ENCODE measurements around the gene BCAS3.

Gene BCAS3

DNA sequence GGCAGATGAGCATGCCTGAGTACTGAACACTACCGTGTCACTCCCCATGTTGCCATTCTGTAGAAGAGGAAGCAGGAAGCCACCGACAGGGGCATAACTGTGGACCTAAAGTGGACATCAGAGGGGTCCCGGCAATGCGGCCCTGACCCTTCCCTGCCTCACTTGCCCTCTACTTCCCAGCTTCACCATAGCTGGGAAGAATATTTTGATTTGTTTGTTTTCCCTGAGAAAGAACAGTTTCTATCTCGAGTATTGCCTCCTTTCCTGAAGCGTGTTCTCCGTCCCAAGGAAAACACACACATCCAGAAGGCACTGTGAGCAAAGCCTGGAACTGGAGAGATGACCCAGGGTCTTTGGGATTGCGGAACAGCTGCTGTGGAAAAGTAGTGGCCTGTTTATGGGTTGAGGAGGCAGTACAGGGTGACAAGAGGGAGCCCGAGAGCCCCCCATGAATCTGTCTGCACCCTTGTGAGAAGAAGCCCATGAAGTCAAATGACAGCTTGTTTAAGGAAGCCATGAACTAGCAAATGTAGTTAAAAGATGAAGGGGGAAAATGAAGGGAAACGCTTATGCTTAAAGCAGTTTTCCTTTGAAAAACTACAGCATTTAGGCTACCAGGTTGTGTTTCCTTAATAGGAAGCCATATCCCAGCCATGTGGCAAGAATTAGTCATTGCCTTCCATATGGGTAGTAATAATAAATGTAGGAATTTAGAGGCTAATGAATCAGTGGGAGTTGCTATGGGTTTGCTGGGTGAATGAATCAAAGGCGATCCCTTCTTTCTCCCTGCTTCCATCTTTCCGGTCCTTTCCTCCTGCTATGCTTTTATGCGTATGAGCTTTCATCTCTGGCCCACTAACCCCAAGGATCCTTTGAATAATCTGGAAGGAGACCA, 632.0 kb downstream of the BCAS3 start:
- CTCF ChIA-PET: interaction anchor here (0.6 kb wide), 1 partner anchor 31 kb away, joined by 3 read pairs; no protein-coding TSS in a partner anchor
- DNase-seq (ENCODE audit: low spot score): peak; percentile 44
- POLR2A ChIA-PET (ENCODE audit: low non-redundant PET): no interaction called here
- no peak overlapping the region for H3K27ac ChIP-seq
- TF ChIP-seq, protein P1, sequence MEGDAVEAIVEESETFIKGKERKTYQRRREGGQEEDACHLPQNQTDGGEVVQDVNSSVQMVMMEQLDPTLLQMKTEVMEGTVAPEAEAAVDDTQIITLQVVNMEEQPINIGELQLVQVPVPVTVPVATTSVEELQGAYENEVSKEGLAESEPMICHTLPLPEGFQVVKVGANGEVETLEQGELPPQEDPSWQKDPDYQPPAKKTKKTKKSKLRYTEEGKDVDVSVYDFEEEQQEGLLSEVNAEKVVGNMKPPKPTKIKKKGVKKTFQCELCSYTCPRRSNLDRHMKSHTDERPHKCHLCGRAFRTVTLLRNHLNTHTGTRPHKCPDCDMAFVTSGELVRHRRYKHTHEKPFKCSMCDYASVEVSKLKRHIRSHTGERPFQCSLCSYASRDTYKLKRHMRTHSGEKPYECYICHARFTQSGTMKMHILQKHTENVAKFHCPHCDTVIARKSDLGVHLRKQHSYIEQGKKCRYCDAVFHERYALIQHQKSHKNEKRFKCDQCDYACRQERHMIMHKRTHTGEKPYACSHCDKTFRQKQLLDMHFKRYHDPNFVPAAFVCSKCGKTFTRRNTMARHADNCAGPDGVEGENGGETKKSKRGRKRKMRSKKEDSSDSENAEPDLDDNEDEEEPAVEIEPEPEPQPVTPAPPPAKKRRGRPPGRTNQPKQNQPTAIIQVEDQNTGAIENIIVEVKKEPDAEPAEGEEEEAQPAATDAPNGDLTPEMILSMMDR (conservative IDR thresholded peaks at IDR 0.05; ENCODE audit: low read depth): no peak

DNA sequence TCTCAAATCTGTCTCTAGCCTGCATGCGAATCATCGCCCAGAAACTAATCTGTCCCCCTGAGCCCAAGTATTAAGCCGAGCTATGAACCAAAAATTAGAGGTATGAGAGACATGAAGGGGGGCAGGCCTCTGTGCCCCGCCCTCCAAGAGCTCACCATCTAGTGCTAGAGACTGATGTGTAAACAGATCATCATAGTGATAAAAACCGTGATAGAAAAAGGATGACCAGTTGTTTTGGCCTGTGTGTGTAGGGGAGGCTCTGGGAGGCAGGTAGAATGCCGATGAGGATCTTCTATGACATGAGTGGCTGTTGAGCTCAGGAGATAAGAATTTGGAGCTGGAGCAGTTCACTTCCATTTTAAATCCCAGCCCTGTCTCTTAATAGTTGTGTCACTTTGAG, 632.9 kb downstream of the BCAS3 start:
- DNase-seq (ENCODE audit: low spot score): no peak
- TF ChIP-seq, protein P1 (conservative IDR thresholded peaks at IDR 0.05; ENCODE audit: low read depth): no peak
- H3K27ac ChIP-seq: no peak overlapping the region
- ChIA-PET POLR2A (ENCODE audit: low non-redundant PET) (no interaction called here), CTCF (no interaction called here)

DNA sequence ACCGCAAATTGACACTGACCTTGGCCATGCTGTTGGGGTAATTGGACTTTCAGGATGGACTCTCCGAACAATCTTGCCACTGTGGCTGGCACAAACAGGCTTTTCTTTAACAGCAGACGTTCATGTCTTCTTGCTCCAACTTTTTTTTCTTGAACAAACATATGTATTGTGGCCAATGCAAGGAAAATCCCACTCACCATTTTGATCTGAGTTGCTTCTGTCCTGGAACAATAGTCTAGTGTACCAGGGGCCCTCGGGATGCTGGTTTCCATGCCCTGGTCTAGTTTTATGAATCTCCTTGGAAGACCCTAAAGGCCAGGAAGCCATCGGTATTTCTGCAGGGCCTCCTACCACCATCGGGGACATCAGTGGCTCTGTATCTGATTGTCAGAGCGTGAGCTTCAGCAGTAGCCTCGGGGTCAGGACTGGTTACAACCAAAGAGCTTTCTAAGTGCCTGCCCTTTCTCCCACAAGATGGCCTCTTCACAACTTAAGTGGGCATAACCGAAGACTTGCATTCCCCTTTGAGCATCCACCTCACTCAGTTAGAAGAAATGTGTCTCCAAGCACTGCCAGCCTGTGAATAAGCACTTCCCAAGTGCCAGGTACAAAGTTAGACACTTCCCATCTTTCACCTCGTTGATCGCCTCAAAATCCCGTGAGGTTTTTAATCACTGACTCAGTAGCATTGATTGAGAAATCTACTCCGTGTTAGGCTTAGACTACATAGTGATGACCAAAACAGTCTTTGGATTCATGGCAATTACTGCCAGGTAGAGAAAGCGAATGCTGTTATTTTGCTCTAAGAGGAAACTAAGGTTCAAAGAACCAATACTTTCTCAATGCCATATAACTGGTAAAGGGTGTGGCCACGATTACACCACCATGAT, 635.0 kb downstream of the BCAS3 start:
- ChIA-PET CTCF (no interaction called here), POLR2A (ENCODE audit: low non-redundant PET) (no interaction called here)
- DNase-seq (ENCODE audit: low spot score): no peak

DNA sequence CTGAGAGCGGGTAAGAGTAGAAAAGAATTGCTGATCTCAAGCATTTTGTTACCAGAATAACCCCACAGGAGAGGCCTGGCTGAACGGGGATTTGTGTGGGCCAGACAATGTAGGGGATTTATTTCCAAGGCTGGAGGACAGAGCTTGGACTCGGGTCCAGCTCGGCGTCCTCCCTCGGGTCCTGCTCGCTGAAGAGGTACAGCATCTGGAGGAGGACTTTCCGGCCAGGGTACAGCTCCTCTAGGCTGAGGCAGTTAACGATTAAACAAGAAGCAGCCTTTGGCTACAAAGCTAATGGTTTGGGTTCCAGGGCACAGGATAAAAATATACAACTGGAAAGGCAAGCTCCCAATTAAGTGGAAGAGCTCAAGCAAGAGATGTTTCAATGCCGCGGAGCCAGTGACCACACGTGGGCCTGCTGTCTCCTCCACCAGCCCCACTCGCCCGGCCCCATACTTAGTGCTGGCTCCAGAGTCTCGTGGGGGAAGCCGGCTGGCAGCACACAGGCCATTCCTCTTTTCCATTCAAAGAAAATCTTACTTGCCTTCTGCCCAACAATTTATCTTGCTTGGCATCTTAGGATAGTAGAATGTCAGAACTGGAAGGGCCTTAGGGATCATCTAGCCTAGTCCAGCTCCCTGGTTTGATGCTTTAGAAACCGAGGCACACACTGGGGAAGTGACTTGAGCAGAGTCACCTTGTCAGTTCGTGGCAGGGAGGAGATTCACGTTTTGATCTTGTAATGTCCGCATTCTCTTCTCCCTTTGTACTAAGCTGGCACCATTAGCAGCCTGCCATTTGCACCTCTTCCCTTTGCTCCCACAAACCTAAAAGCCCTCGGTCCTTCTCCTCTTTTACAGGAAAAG, 636.0 kb downstream of the BCAS3 start:
- ChIA-PET CTCF (interaction anchor here (0.7 kb wide), 1 partner anchor 593 kb away, joined by 3 read pairs; no protein-coding TSS in a partner anchor), POLR2A (ENCODE audit: low non-redundant PET) (no interaction called here)
- H3K27ac ChIP-seq: peak overlapping the region; percentile 74
- no peak for DNase-seq (ENCODE audit: low spot score)
- TF ChIP-seq, protein P1 (conservative IDR thresholded peaks at IDR 0.05; ENCODE audit: low read depth): no peak

More for the DNA sequence above, 635.0 kb downstream of the BCAS3 start:
- no peak overlapping the region for H3K27ac ChIP-seq
- TF ChIP-seq, protein P1 (conservative IDR thresholded peaks at IDR 0.05; ENCODE audit: low read depth): no peak

DNA sequence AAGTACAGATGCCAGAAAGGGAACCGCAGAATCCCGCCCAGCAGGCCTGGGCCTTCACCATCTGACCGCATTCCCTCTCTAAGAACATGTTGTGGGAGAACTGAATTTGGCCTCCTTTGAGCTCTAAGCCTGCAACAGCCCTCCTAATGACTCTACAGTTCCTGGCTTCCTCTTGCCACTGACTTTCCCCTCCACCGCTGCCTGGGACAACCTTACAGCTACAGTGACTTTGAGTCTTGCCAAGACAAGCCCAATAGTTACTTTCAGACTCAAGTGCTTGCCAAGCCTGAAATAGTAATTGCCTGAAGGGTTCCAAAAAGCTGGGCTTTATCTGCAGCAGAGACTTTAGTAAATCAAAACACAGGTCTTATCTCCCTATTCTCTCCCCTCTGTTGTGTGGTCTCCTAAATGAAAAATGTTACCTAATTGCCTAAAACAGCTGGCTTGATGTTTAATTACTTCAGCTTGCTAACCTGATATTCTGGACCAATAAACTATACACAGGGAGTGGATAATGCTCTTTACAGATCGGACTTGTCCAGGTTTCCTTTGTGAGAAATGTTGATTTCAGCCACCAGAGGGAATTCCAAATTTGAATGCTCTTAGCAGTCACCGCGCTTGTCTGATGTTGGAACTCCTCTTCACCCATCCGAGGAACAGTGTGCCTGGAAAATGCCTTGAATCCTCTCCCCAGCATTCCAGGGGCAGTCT, 636.9 kb downstream of the BCAS3 start:
- peak; percentile 25 for DNase-seq (ENCODE audit: low spot score)
- POLR2A ChIA-PET (ENCODE audit: low non-redundant PET): no interaction called here
- H3K27ac ChIP-seq: peak overlapping the region; percentile 74
- TF ChIP-seq, protein P1 (conservative IDR thresholded peaks at IDR 0.05; ENCODE audit: low read depth): no peak
- CTCF ChIA-PET: interaction anchor here (0.7 to 0.9 kb wide), 2 partner anchors 98 to 594 kb away, joined by 3 read pairs; no protein-coding TSS in a partner anchor

Measured in RWPE1 (cell line).